ENCODE data around the gene CHD1. TPM values are rescaled to one million over a fixed set of nuclear protein-coding genes. Genes with fewer than 3 reads are reported as not detected.
A peak's percentile ranks its signal among the peaks of the same experiment; 100 is the strongest.

Gene CHD1
- total RNA-seq, 4 donors from 2014 or later: 43.5 to 120 (median 69.5) TPM

DNA sequence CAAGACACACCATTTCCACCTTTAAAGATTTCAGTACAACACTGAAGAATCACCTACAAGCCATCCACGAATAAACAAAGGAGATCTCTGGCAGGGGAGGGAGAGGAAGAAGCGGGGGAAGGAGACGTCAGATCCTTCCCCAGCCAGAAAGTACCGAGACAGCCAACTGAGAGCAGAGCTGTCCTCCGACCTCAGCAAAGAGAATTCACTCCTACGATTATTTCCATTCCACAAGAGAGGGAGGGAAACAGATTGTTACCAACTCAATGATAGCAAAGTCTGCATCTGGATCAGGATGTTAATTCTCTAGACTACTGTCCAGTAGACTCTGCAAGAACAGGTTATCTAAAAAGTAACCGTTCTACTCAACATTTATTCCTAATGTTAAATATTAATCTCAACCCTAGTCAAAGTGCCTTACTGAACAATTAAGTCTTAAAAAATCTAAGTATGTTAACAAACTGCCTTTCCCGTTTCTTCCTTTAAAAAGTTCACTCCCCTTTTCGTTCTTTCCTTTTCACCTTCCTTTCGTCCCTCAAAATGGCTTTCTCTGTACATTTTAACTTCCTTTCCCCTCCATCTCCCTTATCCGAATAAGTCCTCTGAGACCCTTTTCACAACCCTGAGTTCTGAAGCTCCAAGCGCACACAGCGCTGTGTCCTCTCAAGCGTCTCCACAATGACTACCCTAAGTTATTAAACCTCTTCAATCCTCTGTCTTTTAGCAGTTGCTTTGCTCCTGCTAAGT is 1.4 kb downstream of the CHD1 start:
- Histone ChIP-seq H3K36me3 (peaks cover 0 to 34% (median 0%) of the 10 kb centered on the region in 3 donors), H3K27me3 (no peaks in the 10 kb centered on the region), H3K9me3 (no peaks in the 10 kb centered on the region), H3K27ac (peak overlapping the region; percentile 96 to 100 (median 100)), H3K4me1 (peaks cover 0 to 27% (median 10%) of the 10 kb centered on the region in 4 donors), H3K4me3 (peak overlapping the region; percentile 75 to 88 (median 84))
- peak in 2 of 3 donors; percentile 70 to 81 for DNase-seq
- TF ChIP-seq POLR2A (IDR thresholded peaks at IDR 0.05): peak; percentile 36 to 56
- TF ChIP-seq, protein P1, sequence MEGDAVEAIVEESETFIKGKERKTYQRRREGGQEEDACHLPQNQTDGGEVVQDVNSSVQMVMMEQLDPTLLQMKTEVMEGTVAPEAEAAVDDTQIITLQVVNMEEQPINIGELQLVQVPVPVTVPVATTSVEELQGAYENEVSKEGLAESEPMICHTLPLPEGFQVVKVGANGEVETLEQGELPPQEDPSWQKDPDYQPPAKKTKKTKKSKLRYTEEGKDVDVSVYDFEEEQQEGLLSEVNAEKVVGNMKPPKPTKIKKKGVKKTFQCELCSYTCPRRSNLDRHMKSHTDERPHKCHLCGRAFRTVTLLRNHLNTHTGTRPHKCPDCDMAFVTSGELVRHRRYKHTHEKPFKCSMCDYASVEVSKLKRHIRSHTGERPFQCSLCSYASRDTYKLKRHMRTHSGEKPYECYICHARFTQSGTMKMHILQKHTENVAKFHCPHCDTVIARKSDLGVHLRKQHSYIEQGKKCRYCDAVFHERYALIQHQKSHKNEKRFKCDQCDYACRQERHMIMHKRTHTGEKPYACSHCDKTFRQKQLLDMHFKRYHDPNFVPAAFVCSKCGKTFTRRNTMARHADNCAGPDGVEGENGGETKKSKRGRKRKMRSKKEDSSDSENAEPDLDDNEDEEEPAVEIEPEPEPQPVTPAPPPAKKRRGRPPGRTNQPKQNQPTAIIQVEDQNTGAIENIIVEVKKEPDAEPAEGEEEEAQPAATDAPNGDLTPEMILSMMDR (IDR thresholded peaks at IDR 0.05): no peak

DNA sequence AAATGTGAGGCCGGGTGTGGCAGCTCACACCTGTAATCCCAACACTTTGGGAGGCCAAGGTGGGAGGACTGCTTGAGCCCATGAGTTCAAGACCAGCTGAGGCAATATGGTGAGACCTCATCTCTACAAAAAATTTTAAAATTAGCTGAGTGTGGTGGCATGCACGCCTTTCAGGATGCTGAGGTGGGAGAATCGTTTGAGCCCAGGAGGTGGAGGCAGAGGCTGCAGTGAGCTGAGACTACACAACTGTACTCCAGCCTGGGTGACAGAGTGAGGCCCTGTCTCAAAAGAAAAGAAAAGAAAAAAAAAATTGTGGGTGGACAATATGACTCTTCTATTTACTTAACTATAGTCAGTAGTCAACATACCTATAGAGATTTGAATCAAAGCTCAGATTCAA is 4.8 kb downstream of the CHD1 start:
- H3K4me3 ChIP-seq: no peak overlapping the region
- no peak for DNase-seq
- H3K27me3 ChIP-seq: no peaks in the 10 kb centered on the region
- no peak overlapping the region for H3K27ac ChIP-seq
- peaks cover 0 to 56% (median 0%) of the 10 kb centered on the region in 3 donors for H3K36me3 ChIP-seq
- H3K4me1 ChIP-seq: peaks cover 0 to 16% (median 5%) of the 10 kb centered on the region in 4 donors
- H3K9me3 ChIP-seq: no peaks in the 10 kb centered on the region
- TF ChIP-seq, protein P1 (IDR thresholded peaks at IDR 0.05): no peak
- no peak for TF ChIP-seq POLR2A (IDR thresholded peaks at IDR 0.05)

DNA sequence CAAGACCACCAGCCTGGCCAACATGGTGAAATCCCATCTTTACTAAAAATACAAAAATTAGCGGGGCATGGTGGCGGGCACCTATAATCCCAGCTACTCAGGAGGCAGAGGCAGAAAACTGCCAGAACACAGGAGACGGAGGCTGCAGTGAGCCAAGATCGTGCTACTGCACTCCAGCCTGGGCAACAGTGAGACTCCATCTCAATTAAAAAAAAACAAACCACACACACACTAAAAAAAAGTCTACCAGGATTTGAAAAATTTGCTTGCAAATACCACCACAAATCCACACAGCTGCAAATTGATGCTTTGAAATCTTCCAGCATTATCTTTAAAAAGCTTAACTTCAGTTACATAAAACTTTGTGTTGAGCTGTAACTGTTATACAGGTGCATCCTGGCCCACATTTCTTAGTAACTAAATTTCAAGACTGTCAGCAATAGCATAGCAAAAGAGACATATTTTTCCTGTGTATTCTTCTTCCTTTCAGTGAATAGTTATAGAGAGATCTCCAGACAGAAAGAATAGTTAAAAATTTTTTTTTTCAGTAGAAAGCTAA is 6.8 kb downstream of the CHD1 start:
- H3K9me3 ChIP-seq: no peaks in the 10 kb centered on the region
- no peak for DNase-seq
- no peak for TF ChIP-seq POLR2A (IDR thresholded peaks at IDR 0.05)
- TF ChIP-seq, protein P1 (IDR thresholded peaks at IDR 0.05): no peak

DNA sequence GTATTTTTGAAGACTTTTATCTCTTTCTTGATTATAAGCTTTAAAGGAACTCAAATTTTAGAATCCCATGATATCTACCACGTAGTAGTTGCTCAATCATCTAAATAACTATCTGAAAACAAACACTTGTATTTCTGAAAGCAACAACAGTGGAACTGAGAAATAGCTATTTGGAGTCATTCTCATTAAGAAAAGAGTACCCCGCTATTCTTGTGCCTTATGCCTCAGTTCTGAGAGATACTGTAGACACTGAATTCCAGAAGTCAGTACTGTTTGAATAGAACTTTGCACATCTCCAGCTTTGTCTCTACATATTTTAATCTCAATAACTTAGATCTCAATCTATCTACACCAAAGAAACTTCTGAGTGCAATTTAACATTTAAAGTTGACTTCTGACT is 11.4 kb downstream of the CHD1 start:
- Histone ChIP-seq H3K36me3 (peaks cover 0 to 32% (median 0%) of the 10 kb centered on the region in 3 donors), H3K27ac (no peak overlapping the region), H3K27me3 (no peaks in the 10 kb centered on the region), H3K9me3 (no peaks in the 10 kb centered on the region), H3K4me1 (peaks cover 0 to 4% (median 0%) of the 10 kb centered on the region in 4 donors), H3K4me3 (no peak overlapping the region)
- DNase-seq: no peak
- TF ChIP-seq, protein P1 (IDR thresholded peaks at IDR 0.05): no peak
- TF ChIP-seq POLR2A (IDR thresholded peaks at IDR 0.05): no peak

More for the DNA sequence above, 6.8 kb downstream of the CHD1 start:
- H3K27me3 ChIP-seq: no peaks in the 10 kb centered on the region
- H3K4me3 ChIP-seq: no peak overlapping the region
- H3K4me1 ChIP-seq: peaks cover 0 to 21% (median 5%) of the 10 kb centered on the region in 4 donors
- H3K27ac ChIP-seq: no peak overlapping the region
- peaks cover 0 to 61% (median 0%) of the 10 kb centered on the region in 3 donors for H3K36me3 ChIP-seq

DNA sequence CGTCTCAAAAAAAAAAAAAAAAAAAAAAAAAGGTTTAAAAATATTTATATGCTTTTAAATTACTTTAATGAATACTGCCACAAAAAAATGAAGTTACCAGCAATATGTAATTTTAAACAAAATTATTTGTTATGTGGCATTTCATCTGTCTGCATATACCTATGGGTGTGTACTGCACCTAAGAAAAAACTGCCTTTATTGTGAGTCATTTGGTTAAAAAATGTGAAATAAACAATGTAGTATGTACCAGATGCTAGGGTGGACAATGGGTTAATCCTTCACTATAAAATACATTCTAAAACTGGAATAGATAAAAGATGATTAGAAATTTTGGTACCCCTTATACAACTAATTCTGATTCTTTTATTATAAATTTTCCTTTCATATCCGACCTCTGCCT is 12.3 kb downstream of the CHD1 start:
- Histone ChIP-seq H3K27me3 (no peaks in the 10 kb centered on the region), H3K27ac (no peak overlapping the region), H3K4me3 (no peak overlapping the region), H3K9me3 (no peaks in the 10 kb centered on the region), H3K4me1 (peaks cover 0 to 5% (median 0%) of the 10 kb centered on the region in 4 donors), H3K36me3 (peaks cover 0 to 25% (median 0%) of the 10 kb centered on the region in 3 donors)
- no peak for DNase-seq
- no peak for TF ChIP-seq POLR2A (IDR thresholded peaks at IDR 0.05)
- TF ChIP-seq, protein P1 (IDR thresholded peaks at IDR 0.05): no peak

Measured in Peyer's patch (tissue), 4 donors.